HepG2 (cell line): Measurements from ENCODE around the gene ADAMTS17. TPM values are rescaled to one million over a fixed set of nuclear protein-coding genes. Genes with fewer than 3 reads are reported as not detected.

ENCODE experiments used
- GTF3A ChIP-seq: sonication (generic); formaldehyde crosslinking; conservative IDR thresholded peaks from 2 replicates; pipeline ENCODE4 v1.4.0; 2020; ENCODE audit warnings: mild to moderate bottlenecking, missing genetic modification reagents
- NFE2L1 ChIP-seq: sonication (generic); formaldehyde crosslinking; IDR thresholded peaks from 2 replicates; pipeline ENCODE4 v1.4.0; 2020; ENCODE audit warnings: missing genetic modification reagents, mild to moderate bottlenecking, borderline replicate concordance
- ZNF318 ChIP-seq: sonication (generic); formaldehyde crosslinking; IDR thresholded peaks from 2 replicates; pipeline ENCODE4 v1.4.0; 2020; ENCODE audit warnings: mild to moderate bottlenecking, missing genetic modification reagents
- ZNF484 ChIP-seq: sonication (generic); formaldehyde crosslinking; IDR thresholded peaks from 2 replicates; pipeline ENCODE4 v1.5.1; 2020; ENCODE audit warnings: mild to moderate bottlenecking, low read depth, missing genetic modification reagents, borderline replicate concordance
- polyA plus RNA-seq, 8 experiments: library from polyadenylated mRNA; depleted of rRNA in 3 of 8; stranded (reverse) in 7 of 8; unstranded in 1 of 8; fragments of >200 nt; fragmentation: Illumina TruSeq in 4 of 8; extraction: Trizol in 4 of 8; gene quantifications; 2 replicates each; pipeline versions ENCODE4 v1.2.1 to v1.2.3, GENCODE V29; 2011 to 2016; ENCODE audit warnings: low read depth in 4 of 8, missing spikeins in 1 of 8, mixed read lengths in 1 of 8; ENCODE audit not compliant: insufficient read depth in 1 of 8
- total RNA-seq, 5 experiments: library from RNA; depleted of rRNA; stranded (reverse); fragments of >200 nt; fragmentation: Illumina TruSeq; extraction: Trizol; gene quantifications; 2 replicates each; pipeline ENCODE4 v1.2.3, GENCODE V29; 2016; ENCODE audit warnings: low read depth in 1 of 5

Gene ADAMTS17
- total and polyA plus RNA-seq, 2 of the 13 experiments (the other 11 are each of a cell fraction or from before 2014, with no cell fraction given): 0.02 to 0.04 TPM

GRCh38 chr15:100205549-100206295 lies 136.1 kb downstream of the ADAMTS17 start (continued):
- no peak for TF ChIP-seq ZNF318 (CRISPR knock-in tag)
- no peak for TF ChIP-seq GTF3A
- no peak for TF ChIP-seq NFE2L1 (CRISPR knock-in tag)
- TF ChIP-seq ZNF484 (CRISPR knock-in tag): no peak
